Panc1 (cell line): Measurements from ENCODE around the gene MRFAP1L1. TPM values are rescaled to one million over a fixed set of nuclear protein-coding genes. Genes with fewer than 3 reads are reported as not detected.

ENCODE experiments used
- ATAC-seq: fragments of 200-7000 bp; cut with Tn5 transposase; 2 replicates; pipeline ENCODE4 v1.9.1; 2020; ENCODE audit warnings: mild to moderate bottlenecking, moderate library complexity
- BruUV-seq: library from RNA; stranded (reverse); fragments of 400-500 nt; replicated peaks from 2 replicates; lab custom pipeline; 2021; lab: Mats Ljungman, UMichigan
- CTCF ChIA-PET: fragments of 300-600 bp; sonication (Branson Sonifier 250); formaldehyde crosslinking; loops from one replicate; lab custom pipeline; 2022; ENCODE audit warnings: antibody characterized with exemption; lab: Charles Lee
- POLR2A ChIA-PET: fragments of 300-600 bp; sonication (Branson Sonifier 250); formaldehyde crosslinking; loops from one replicate; lab custom pipeline; 2022; ENCODE audit warnings: antibody characterized with exemption; lab: Charles Lee
- DNase-seq: peaks from one replicate; pipeline ENCODE4 v3.0.0-alpha.2; 2010; ENCODE audit warnings: low read depth, low spot score
- H3K27ac ChIP-seq: 2 replicates; pipeline ENCODE4 v1.5.1; 2011; ENCODE audit warnings: mild to moderate bottlenecking, low read length, inconsistent platforms
- H3K27me3 ChIP-seq: fragments of 200-500 bp; sonication (Bioruptor generic); 2 replicates; pipeline ENCODE4 v1.6.0; 2014; ENCODE audit warnings: low read length, inconsistent platforms; ENCODE audit not compliant: control insufficient read depth, insufficient read depth
- H3K36me3 ChIP-seq: fragments of 200-500 bp; sonication (Bioruptor generic); 2 replicates; pipeline ENCODE4 v1.5.1; 2014; ENCODE audit warnings: inconsistent platforms, mild to moderate bottlenecking, low read length, moderate library complexity; ENCODE audit not compliant: control insufficient read depth, insufficient read depth
- H3K4me1 ChIP-seq: 2 replicates; pipeline ENCODE4 v1.5.1; 2011; ENCODE audit warnings: inconsistent platforms, mild to moderate bottlenecking, low read length, moderate library complexity; ENCODE audit not compliant: control insufficient read depth, insufficient read depth
- H3K4me3 ChIP-seq, 2 experiments: 2 replicates each; pipeline ENCODE4 v1.5.1; 2011 to 2012; ENCODE audit warnings: low read depth in 2 of 2, low read length in 2 of 2, mild to moderate bottlenecking in 2 of 2, inconsistent platforms in 1 of 2, moderate library complexity in 1 of 2
- H3K9me3 ChIP-seq: fragments of 200-500 bp; sonication (Bioruptor generic); 2 replicates; pipeline ENCODE4 v1.5.1; 2014; ENCODE audit warnings: low read depth, mild to moderate bottlenecking, inconsistent platforms, low read length, moderate library complexity; ENCODE audit not compliant: control insufficient read depth, insufficient read depth
- POLR2AphosphoS5 ChIP-seq: IDR thresholded peaks from 2 replicates; pipeline ENCODE4 v1.6.1; 2012; ENCODE audit warnings: mild to moderate bottlenecking, low read depth, low read length, moderate library complexity
- SIN3A ChIP-seq: IDR thresholded peaks from 2 replicates; pipeline ENCODE4 v1.6.1; 2012; ENCODE audit warnings: low read depth, mild to moderate bottlenecking, low read length, moderate library complexity, borderline replicate concordance; ENCODE audit not compliant: insufficient read depth
- TCF7L2 ChIP-seq: IDR thresholded peaks from 2 replicates; pipeline ENCODE4 v1.6.1; 2011; ENCODE audit warnings: mild to moderate bottlenecking, low read depth, low read length, inconsistent platforms
- in situ Hi-C: cut with HindIII; loops from 2 replicates; pipeline ENCODE4 v1.10.0; 2016; ENCODE audit warnings: low sequenced_read_pairs, low pct_unique_long_range_greater_than_20kb
- intact Hi-C: fragments of 100-400 bp; cut with micrococcal nuclease; formaldehyde crosslinking; loops from one replicate; pipeline ENCODE4 v1.10.0; 2022; ENCODE audit not compliant: unreplicated experiment
- total RNA-seq: library from RNA; stranded (reverse); gene quantifications from one replicate; pipeline ENCODE4 v1.2.1, GENCODE V29; 2021; ENCODE audit not compliant: unreplicated experiment
- TF ChIP-seq, protein P1 (sequence below), 2 experiments: IDR thresholded peaks; 2 replicates each; pipeline ENCODE4 v1.6.1; 2011 to 2012; ENCODE audit warnings: low read depth in 2 of 2, control low read depth in 1 of 2, low read length in 1 of 2, mild to moderate bottlenecking in 1 of 2, moderate library complexity in 1 of 2; ENCODE audit not compliant: insufficient read depth in 1 of 2
- TF ChIP-seq, protein P2 (sequence below): fragments of 450-650 bp; IDR thresholded peaks from 2 replicates; pipeline ENCODE4 v1.5.1; 2017; ENCODE audit warnings: mild to moderate bottlenecking

The MRFAP1L1 gene
- total RNA-seq, 1 experiment from 2014 or later: 29.5 TPM

GRCh38 chr4:6752486-6752829 lies 42.8 kb upstream of the MRFAP1L1 start:
- H3K4me1 ChIP-seq: peaks cover 29% of the 10 kb centered on the region
- H3K27me3 ChIP-seq: no peaks in the 10 kb centered on the region
- no peak for TF ChIP-seq TCF7L2
- TF ChIP-seq, protein P1, sequence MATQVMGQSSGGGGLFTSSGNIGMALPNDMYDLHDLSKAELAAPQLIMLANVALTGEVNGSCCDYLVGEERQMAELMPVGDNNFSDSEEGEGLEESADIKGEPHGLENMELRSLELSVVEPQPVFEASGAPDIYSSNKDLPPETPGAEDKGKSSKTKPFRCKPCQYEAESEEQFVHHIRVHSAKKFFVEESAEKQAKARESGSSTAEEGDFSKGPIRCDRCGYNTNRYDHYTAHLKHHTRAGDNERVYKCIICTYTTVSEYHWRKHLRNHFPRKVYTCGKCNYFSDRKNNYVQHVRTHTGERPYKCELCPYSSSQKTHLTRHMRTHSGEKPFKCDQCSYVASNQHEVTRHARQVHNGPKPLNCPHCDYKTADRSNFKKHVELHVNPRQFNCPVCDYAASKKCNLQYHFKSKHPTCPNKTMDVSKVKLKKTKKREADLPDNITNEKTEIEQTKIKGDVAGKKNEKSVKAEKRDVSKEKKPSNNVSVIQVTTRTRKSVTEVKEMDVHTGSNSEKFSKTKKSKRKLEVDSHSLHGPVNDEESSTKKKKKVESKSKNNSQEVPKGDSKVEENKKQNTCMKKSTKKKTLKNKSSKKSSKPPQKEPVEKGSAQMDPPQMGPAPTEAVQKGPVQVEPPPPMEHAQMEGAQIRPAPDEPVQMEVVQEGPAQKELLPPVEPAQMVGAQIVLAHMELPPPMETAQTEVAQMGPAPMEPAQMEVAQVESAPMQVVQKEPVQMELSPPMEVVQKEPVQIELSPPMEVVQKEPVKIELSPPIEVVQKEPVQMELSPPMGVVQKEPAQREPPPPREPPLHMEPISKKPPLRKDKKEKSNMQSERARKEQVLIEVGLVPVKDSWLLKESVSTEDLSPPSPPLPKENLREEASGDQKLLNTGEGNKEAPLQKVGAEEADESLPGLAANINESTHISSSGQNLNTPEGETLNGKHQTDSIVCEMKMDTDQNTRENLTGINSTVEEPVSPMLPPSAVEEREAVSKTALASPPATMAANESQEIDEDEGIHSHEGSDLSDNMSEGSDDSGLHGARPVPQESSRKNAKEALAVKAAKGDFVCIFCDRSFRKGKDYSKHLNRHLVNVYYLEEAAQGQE (IDR thresholded peaks at IDR 0.05; ENCODE audit: insufficient read depth in 1 of 2, low read depth in 2 of 2, low read length in 1 of 2): no peak
- no peak for TF ChIP-seq POLR2AphosphoS5
- TF ChIP-seq SIN3A: no peak
- TF ChIP-seq, protein P2, sequence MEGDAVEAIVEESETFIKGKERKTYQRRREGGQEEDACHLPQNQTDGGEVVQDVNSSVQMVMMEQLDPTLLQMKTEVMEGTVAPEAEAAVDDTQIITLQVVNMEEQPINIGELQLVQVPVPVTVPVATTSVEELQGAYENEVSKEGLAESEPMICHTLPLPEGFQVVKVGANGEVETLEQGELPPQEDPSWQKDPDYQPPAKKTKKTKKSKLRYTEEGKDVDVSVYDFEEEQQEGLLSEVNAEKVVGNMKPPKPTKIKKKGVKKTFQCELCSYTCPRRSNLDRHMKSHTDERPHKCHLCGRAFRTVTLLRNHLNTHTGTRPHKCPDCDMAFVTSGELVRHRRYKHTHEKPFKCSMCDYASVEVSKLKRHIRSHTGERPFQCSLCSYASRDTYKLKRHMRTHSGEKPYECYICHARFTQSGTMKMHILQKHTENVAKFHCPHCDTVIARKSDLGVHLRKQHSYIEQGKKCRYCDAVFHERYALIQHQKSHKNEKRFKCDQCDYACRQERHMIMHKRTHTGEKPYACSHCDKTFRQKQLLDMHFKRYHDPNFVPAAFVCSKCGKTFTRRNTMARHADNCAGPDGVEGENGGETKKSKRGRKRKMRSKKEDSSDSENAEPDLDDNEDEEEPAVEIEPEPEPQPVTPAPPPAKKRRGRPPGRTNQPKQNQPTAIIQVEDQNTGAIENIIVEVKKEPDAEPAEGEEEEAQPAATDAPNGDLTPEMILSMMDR: no peak
- DNase-seq (no peak), ATAC-seq (no peak)
- H3K27ac ChIP-seq: no peak overlapping the region
- CTCF ChIA-PET: no interaction called here
- H3K4me3 ChIP-seq: no peak overlapping the region
- BruUV-seq: no TSS peak
- intact Hi-C loops (no loop called here), in situ Hi-C loops (no loop called here)
- POLR2A ChIA-PET: no interaction called here
- H3K36me3 ChIP-seq: no peaks in the 10 kb centered on the region
- no peaks in the 10 kb centered on the region for H3K9me3 ChIP-seq

DNA sequence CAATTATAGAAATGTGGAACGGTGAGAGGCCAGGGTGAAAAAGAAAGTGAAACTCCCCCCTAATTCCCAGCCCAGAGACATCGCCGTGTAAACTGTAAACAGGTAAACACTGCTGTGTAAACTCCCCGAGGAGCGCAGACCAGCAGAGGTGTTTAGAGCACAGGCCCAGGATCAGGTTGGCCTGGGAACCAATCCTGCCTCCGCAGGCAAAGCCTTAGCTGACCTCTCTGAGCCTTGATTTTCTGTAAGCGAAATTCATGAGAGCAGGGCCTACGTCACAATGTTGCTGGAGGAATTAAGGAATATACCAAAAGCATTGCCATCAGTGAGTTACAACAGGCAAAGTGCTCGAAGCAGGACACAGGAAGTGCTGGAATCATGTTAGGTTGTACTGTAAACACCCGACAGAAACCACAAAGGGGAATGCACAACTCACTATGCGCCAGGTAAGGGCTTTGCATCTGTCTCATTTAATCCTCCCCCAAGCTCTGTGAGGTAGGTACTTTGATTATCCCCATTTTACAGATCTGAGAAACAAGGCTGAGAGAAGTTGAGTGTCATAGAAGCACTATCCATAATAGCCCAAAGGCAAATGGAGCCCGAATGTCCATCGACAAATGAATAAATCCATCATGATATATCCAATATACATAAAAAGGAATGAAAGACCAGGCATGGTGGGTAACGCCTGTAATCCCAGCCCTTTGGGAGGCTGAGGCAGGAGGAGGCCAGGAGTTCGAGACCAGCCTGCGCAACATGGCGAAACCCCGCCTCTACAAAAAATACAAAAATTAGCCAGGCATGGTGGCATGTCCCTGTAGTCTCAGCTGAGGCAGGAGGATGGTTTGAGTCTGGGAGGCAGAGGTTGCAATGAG lies 42.2 kb upstream of the MRFAP1L1 start:
- CTCF ChIA-PET: no interaction called here
- DNase-seq: no peak

More for the DNA sequence above, 42.2 kb upstream of the MRFAP1L1 start:
- Histone ChIP-seq H3K4me1 (peaks cover 32% of the 10 kb centered on the region), H3K27ac (peak overlapping the region; percentile 69), H3K4me3 (peak overlapping the region; percentile 19 to 35; a peak in 3 of 4 replicates), H3K36me3 (no peaks in the 10 kb centered on the region), H3K9me3 (no peaks in the 10 kb centered on the region), H3K27me3 (no peaks in the 10 kb centered on the region)
- intact Hi-C loops: no loop called here
- no TSS peak for BruUV-seq
- in situ Hi-C loops: no loop called here
- POLR2A ChIA-PET: no interaction called here
- TF ChIP-seq, protein P1 (IDR thresholded peaks at IDR 0.05; ENCODE audit: insufficient read depth in 1 of 2, low read depth in 2 of 2, low read length in 1 of 2): no peak
- TF ChIP-seq, protein P2: no peak
- TF ChIP-seq POLR2AphosphoS5 (no peak), TCF7L2 (no peak), SIN3A (no peak)
- ATAC-seq: peak; percentile 15; the same call in 1 of the 2 replicates
